Measurements from ENCODE around the gene DOCK2. TPM values are rescaled to one million over a fixed set of nuclear protein-coding genes. Genes with fewer than 3 reads are reported as not detected.
"Not testable (repeated sequence)": the region's sequence is repeated elsewhere in the genome, so short reads cannot be mapped to it uniquely, and the experiment has no call there.

DOCK2 gene
- total RNA-seq, 1 donor from 2014 or later = 303 TPM

DNA sequence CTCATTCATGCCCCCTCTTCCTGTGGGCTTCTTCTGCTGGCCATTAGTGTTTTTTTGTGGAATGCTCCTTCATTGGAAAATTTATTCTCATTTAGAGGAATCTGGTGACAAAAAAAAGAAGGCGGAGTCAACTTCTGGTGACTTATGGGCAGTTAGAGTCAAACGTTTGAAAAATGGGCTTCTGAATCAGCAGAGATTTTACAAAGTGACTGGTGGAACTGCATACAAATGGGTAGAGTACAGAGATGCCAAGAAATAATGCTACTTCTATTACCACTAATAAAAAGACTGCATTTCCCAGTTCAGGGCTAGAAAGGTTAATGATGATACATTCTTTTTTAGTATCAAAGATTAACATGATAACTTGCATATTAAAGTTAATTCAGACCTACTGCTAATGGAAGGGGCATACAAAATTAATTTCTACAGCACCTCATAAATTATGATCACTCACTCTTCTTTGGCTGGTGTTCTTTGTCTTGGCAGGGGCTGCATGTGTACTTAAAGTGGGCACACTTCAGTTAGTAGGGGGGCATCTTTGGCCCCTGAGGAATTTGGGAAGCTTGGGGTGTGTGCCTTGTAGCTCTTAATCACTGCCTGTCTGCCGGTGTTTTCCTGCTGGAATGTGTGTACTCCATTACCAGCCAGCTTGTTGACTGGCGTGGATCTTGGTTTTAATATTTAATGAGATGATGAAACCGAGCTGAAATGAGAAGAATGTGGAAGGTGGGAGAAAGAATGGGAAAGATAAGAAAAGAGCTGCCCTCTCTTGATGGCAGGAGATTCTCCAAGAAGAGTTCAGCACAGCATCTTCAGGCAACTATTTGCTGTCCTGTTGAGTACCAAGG, 148.9 kb downstream of the DOCK2 start:
- intact Hi-C loops (cut with micrococcal nuclease) = no loop called here

DNA sequence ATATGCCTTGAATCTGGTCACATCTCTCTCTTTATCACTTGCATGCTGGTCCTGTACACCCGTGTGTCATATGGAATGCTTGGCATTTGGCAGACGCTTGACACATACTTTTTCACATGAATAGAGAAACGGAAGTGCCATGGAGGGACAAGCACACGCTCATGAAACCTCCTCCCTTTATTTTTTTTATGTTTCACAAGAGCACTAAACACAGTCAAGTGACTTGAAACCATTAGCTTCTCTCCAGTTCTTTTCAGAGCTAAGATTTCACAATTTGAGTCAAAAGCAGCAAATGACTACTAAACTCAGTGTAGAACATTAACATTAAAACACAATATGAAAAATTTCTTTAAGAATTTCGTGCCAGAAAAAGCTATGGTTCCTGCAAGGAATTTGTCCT, 151.1 kb downstream of the DOCK2 start:
- intact Hi-C loops (cut with micrococcal nuclease) = no loop called here

- intact Hi-C loops (cut with micrococcal nuclease) = no loop called here
Measured at GRCh38 chr5:169789417-169789940, 152.4 kb downstream of the DOCK2 start.

- intact Hi-C loops (cut with micrococcal nuclease) = no loop called here
Measured at GRCh38 chr5:169791251-169791650, 154.2 kb downstream of the DOCK2 start.

DNA sequence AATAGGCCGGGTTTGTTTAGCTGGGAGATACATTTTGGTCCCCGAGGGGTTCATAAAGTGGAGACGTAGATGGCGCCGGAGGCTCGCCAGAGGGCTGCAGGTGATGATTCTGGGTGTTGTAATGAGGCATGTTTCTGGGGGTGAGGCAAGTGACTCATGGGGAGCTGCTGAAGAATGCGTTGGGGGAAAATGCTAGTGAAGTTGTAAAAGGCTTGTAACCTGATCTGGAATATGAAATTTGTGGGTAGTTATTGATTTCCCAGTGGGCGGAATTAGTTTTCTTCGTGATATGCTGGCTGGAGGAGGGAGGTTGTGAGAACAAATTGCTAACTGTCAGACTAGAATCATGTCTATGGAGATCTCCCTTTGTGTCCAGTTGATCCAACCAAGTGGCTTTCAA, 158.3 kb downstream of the DOCK2 start:
- intact Hi-C loops (cut with micrococcal nuclease) = no loop called here

DNA sequence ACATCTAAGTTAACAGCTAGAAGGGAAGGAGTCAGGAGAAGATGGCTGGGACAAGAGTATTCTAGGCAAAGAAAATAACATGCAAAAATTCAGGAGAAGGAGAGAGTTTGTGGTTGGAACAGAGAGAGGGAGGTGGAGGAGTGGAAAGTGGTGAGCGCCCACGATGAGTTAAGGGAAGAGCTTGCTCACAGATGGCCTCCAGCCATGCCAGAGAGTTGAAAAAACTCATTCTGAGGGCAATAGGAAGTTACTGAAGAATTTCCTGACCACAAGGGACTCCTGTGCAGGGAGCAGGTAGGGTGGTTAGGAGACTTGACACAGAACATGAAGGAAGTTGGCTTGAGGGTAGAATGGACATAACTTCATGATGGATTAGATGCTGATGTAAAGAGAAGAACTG, 159.7 kb downstream of the DOCK2 start:
- intact Hi-C loops (cut with micrococcal nuclease) = no loop called here

DNA sequence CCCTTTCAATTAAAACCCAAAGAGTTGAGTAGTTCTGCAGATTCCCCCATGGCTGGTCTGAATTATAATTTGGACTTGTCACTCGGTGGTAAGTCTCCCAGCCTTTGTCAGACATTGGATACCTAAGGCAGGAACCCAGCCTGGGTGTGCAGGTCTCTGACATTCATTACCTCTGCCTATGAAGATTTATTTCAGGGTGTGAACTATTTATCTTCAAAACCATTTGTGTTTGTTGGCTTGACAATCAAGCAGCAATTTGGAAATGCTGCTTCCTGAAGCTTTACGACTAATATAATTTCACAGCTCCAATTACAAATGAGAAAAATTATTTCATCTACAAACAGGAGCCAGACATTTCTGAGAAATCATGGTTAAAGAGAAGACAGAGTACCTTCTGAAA, 160.5 kb downstream of the DOCK2 start:
- intact Hi-C loops (cut with micrococcal nuclease) = no loop called here

DNA sequence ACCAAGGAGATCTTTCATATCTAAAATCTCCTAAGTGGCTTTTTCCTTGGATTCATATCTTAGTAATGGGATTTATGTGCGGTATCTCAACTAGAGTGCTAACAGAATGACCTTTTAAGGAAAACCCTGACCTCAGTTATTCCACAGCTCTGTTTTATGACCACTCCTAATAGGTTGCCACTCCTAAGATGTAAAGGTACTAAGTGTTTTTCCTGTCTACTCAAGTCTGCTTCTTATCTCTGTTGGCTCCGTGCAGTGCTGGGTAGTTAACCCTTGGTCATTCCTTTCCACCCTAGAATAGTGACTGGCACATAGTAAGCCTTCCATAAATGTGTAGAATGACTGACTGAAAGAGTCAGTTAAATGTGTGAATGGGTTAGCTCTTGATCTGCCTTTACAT, 161.4 kb downstream of the DOCK2 start:
- intact Hi-C loops (cut with micrococcal nuclease) = no loop called here

DNA sequence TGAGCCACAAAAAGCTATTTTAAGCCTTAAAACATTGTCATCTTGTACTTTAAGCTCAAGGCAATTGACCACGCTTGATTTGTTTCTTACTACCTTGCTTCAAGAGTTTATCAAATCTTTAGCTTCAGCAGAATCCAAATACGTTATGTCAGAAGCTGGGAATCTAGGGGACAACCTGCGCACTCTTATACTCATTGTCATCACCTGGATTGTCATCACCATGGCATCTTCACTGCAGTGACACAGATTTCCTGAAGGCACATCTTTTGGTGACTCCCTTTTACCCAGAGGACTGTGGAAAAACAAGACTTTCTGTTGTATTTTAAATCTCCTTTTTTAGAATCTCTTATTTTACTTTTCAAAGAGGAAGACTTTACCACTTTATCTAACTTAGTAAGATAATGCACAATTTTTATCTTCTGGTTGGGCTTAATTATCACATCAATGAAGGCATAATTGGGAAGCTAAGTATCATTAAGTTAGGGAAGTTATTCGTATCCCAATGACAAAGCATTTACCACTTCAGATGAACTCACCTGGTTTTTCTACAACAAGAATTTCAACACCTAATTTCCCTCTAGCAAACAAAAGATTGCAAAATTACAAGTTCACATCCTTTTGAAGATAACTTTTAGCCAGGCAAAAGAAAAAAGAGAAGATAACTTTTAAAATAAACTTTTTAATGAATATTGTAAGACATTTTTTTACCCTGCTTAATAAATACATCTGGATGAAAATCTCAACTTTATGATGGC, 162.0 kb downstream of the DOCK2 start:
- intact Hi-C loops (cut with micrococcal nuclease) = no loop called here

DNA sequence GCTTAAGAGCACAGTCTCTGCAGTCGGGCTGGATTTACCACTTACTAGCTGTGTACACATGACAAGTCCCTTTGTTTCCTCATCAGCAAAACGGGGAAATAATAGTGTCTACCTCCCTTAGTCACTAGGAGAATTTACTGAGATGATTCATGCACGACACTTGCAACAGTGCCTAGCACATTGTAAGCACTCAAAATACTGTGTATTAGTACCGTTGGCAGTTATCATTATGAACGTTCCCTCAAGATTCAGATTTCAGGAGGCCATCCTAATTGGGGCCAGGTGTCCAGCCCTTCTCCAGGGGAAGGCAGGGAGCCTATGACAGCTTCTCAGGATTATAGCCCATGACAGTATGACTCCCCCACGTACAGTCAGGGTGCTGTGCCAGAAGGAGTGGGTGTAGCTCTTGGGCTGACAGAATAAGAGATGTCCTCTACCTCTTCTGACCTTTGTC, 164.3 kb downstream of the DOCK2 start:
- intact Hi-C loops (cut with micrococcal nuclease) = no loop called here

DNA sequence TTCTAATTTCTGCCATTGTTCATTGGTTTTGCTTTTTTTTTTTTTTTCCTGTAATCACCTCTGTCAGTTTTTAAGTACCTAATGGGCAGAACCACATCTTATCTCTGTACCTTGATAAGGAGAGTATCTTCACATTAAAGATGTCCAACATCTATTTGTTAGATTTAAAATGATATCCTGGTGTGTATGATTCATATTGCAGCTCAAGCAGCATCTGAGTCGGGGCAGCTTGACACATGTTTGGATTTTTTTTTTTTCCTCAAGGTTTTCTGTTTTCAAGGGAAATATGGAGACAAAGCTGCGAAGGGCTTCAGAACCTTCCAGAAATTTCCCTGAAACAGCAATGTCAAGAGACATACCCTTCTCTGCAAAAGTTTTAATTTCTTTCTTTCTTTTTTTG, 164.7 kb downstream of the DOCK2 start:
- intact Hi-C loops (cut with micrococcal nuclease) = no loop called here

- intact Hi-C loops (cut with micrococcal nuclease) = no loop called here
Measured at GRCh38 chr5:169803077-169803981, 166.3 kb downstream of the DOCK2 start.

- intact Hi-C loops (cut with micrococcal nuclease) = no loop called here
Measured at GRCh38 chr5:169804861-169805260, 167.8 kb downstream of the DOCK2 start.

- intact Hi-C loops (cut with micrococcal nuclease) = no loop called here
Measured at GRCh38 chr5:169805527-169805934, 168.5 kb downstream of the DOCK2 start.

GRCh38 chr5:169805937-169806700, 169.0 kb downstream of the DOCK2 start:
- intact Hi-C loops (cut with micrococcal nuclease) = no loop called here

DNA sequence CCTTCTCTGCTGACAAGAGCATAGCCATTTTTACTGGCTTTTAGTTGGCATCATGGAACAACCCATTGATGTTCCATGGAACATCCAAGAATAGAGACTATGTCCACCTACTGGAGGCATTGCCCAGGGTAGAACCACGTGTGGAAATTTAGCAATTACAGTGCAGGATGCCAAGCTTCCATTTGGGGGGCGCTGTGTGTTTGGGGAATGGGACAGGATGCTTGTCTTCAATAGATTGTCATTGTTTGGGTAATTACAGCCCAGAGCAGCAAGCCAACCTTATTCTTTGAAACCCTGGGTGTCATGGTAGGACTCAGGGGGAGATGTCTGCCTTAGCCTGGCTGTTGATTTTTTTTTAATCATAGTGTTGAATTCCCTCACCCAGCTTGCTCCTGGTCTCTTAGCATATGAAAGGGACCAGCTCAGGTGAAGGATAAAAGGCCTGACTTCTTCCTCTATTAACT, 171.1 kb downstream of the DOCK2 start:
- intact Hi-C loops (cut with micrococcal nuclease) = no loop called here

GRCh38 chr5:169808880-169809279, 171.8 kb downstream of the DOCK2 start:
- intact Hi-C loops (cut with micrococcal nuclease) = not testable (repeated sequence)

- intact Hi-C loops (cut with micrococcal nuclease) = no loop called here
Measured at GRCh38 chr5:169809281-169809680, 172.2 kb downstream of the DOCK2 start.

DNA sequence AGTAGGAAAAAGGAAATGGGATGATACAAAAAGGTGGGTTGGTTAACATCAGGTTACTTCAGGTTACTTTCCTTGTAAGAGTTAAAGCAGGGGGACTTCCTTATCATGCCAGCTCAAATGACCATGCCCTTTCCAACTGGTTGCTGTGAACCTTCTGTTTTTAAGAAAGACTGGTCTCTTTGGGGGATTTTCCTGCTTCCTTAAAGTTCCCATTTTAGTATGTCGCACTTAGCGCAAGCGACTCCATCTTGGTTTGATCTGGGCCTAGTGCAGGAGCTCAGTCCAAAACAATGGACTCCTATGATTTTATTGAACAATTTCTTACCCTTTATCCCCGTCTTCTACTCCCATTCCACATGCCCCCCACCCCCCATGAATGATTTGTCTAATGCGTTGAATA, 173.4 kb downstream of the DOCK2 start:
- intact Hi-C loops (cut with micrococcal nuclease) = no loop called here

- intact Hi-C loops (cut with micrococcal nuclease) = no loop called here
Measured at GRCh38 chr5:169811023-169811422, 173.9 kb downstream of the DOCK2 start.

Data from T-helper 2 cell treated with Interferon-gamma antibody and Interleukin-4, amounts not matched to agents 100 ng/mL and 5 ng/mL, for 36 hours (primary cell).